GM23338 (cell line): ENCODE data around the gene SUSD2. TPM values are rescaled to one million over a fixed set of nuclear protein-coding genes. Genes with fewer than 3 reads are reported as not detected.
"Not testable (repeated sequence)": the region's sequence is repeated elsewhere in the genome, so short reads cannot be mapped to it uniquely, and the experiment has no call there.

Experiments
- ATAC-seq: fragments of 200-7000 bp; cut with Tn5 transposase; 3 replicates; pipeline ENCODE4 v1.9.1; 2020
- DNase-seq: peaks from one replicate; pipeline ENCODE4 v3.0.0-alpha.2; 2015; ENCODE audit warnings: low spot score
- H2AFZ ChIP-seq: fragments of 200-600 bp; sonication (generic); 2 replicates; pipeline ENCODE4 v1.8.0; 2016; ENCODE audit warnings: antibody characterized with exemption, mild to moderate bottlenecking, moderate library complexity
- H3F3A ChIP-seq: fragments of 200-600 bp; sonication (generic); replicated peaks from 2 replicates; pipeline ENCODE4 v1.8.0; 2017; ENCODE audit warnings: antibody characterized with exemption, mixed run types, low read depth
- H3K27ac ChIP-seq: fragments of 200-600 bp; sonication (generic); 2 replicates; pipeline ENCODE4 v1.6.1; 2016; ENCODE audit warnings: low read depth
- H3K27me3 ChIP-seq: fragments of 200-600 bp; sonication (generic); 2 replicates; pipeline ENCODE4 v1.8.0; 2016; ENCODE audit warnings: mild to moderate bottlenecking, mixed run types, moderate library complexity; ENCODE audit not compliant: insufficient read depth
- H3K36me3 ChIP-seq: fragments of 200-600 bp; sonication (generic); 2 replicates; pipeline ENCODE4 v1.8.0; 2016; ENCODE audit warnings: mild to moderate bottlenecking; ENCODE audit not compliant: insufficient read depth
- H3K4me1 ChIP-seq: fragments of 200-600 bp; sonication (generic); 2 replicates; pipeline ENCODE4 v1.8.0; 2016; ENCODE audit warnings: mild to moderate bottlenecking, moderate library complexity; ENCODE audit not compliant: insufficient read depth
- H3K4me2 ChIP-seq: fragments of 200-600 bp; sonication (generic); 2 replicates; pipeline ENCODE4 v1.7.1; 2017; ENCODE audit warnings: mixed run types
- H3K4me3 ChIP-seq: fragments of 200-600 bp; sonication (generic); 2 replicates; pipeline ENCODE4 v1.6.1; 2016; ENCODE audit warnings: mixed run types
- H3K79me2 ChIP-seq: fragments of 200-600 bp; sonication (generic); replicated peaks from 2 replicates; pipeline ENCODE4 v1.8.0; 2017; ENCODE audit warnings: mild to moderate bottlenecking; ENCODE audit not compliant: insufficient read depth
- H3K9me2 ChIP-seq: fragments of 200-600 bp; sonication (generic); 2 replicates; pipeline ENCODE4 v1.8.0; 2017; ENCODE audit not compliant: insufficient read depth
- H4K20me1 ChIP-seq: fragments of 200-600 bp; sonication (generic); replicated peaks from 2 replicates; pipeline ENCODE4 v1.8.0; 2017; ENCODE audit warnings: mild to moderate bottlenecking; ENCODE audit not compliant: insufficient read depth
- H3K27ac Mint-ChIP-seq: 2 replicates; pipeline ENCODE4 v1.8.0; 2020; ENCODE audit warnings: inconsistent platforms, mild to moderate bottlenecking, moderate library complexity, mixed read lengths
- H3K27me3 Mint-ChIP-seq: 3 replicates; pipeline ENCODE4 v1.8.0; 2022; ENCODE audit warnings: low read depth, mild to moderate bottlenecking, moderate library complexity, mixed read lengths, inconsistent platforms; ENCODE audit not compliant: insufficient read depth, poor library complexity
- H3K36me3 Mint-ChIP-seq: 3 replicates; pipeline ENCODE4 v1.8.0; 2021; ENCODE audit warnings: low read depth, mild to moderate bottlenecking, inconsistent platforms, moderate library complexity, mixed read lengths
- H3K4me1 Mint-ChIP-seq: 3 replicates; pipeline ENCODE4 v1.8.0; 2020; ENCODE audit warnings: mild to moderate bottlenecking, inconsistent platforms, mixed read lengths
- H3K4me3 Mint-ChIP-seq: 3 replicates; pipeline ENCODE4 v1.8.0; 2021; ENCODE audit warnings: moderate library complexity, mild to moderate bottlenecking, inconsistent platforms, mixed read lengths
- H3K9me3 Mint-ChIP-seq: 3 replicates; pipeline ENCODE4 v1.8.0; 2020; ENCODE audit warnings: moderate library complexity, mild to moderate bottlenecking, inconsistent platforms, mixed read lengths
- STAT1 ChIP-seq: IDR thresholded peaks from one replicate; pipeline ENCODE4 v1.6.1; 2016; ENCODE audit warnings: antibody characterized with exemption; ENCODE audit not compliant: unreplicated experiment
- ZNF462 ChIP-seq: fragments of 250-450 bp; sonication (Bioruptor Pico); IDR thresholded peaks from 2 replicates; pipeline ENCODE4 v1.5.0; 2020; ENCODE audit warnings: mild to moderate bottlenecking, moderate library complexity
- polyA plus RNA-seq: library from polyadenylated mRNA; unstranded; fragments of >200 nt; fragmentation: Nextera tagmentation; extraction: Ambion mirVana; gene quantifications from 2 replicates; pipeline ENCODE4 v1.2.1, GENCODE V29; 2016
- total RNA-seq: library from RNA; depleted of rRNA; stranded (reverse); fragments of >200 nt; shearing (Covaris generic); gene quantifications from 2 replicates; pipeline ENCODE4 v1.2.3, GENCODE V29; 2014
- TF ChIP-seq, protein P1 (sequence below), 2 experiments: fragments of 200-600 bp in 1 of 2; sonication (generic) in 1 of 2; conservative IDR thresholded peaks; 2 replicates each; pipeline versions ENCODE4 v1.5.1 to v1.6.1; 2016 to 2017; ENCODE audit warnings: antibody characterized with exemption in 2 of 2, low read depth in 2 of 2, mild to moderate bottlenecking in 2 of 2, moderate library complexity in 1 of 2

The SUSD2 gene
- total and polyA plus RNA-seq, 2 experiments from 2014 or later: 0.74 to 2.1 TPM

DNA sequence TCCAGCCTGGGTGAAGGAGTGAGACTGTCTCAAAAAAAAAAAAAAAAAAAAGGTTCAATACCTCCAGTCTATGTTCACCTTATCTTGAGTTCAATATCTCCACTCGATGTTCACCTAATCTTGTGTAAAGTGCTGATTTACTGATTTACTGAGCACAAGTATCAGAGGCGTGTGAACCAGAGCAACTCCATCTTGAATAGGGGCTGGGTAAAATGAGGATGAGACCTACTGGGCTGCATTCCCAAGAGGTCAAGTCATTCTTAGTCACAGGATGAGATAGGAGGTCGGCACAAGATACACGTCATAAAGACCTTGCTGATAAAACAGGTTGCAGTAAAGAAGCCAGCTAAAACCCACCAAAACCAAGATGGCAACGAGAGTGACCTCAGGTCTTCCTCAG is 22.6 kb downstream of the SUSD2 start:
- H3K27ac ChIP-seq, DNase-seq, H3K27me3 ChIP-seq, H3K79me2 ChIP-seq, H3K4me3 ChIP-seq, H4K20me1 ChIP-seq, H3K4me2 ChIP-seq, H3F3A ChIP-seq, H3K4me1 ChIP-seq, H2AFZ ChIP-seq, H3K36me3 ChIP-seq, H3K27ac Mint-ChIP-seq, H3K9me2 ChIP-seq, H3K4me3 Mint-ChIP-seq, ATAC-seq, H3K27me3 Mint-ChIP-seq: not testable (repeated sequence)
- Mint-ChIP-seq H3K36me3 (peaks cover 14% of the 10 kb centered on the region), H3K9me3 (peaks cover 21% of the 10 kb centered on the region), H3K4me1 (peaks cover 23% of the 10 kb centered on the region)

- H3K79me2 ChIP-seq: no peaks in the 10 kb centered on the region
- H3K4me2 ChIP-seq: no peak overlapping the region
- DNase-seq (peak; percentile 35), ATAC-seq (no peak)
- H3K27ac ChIP-seq: no peak overlapping the region
- peaks cover 21% of the 10 kb centered on the region for H3K9me3 Mint-ChIP-seq
- H3K27ac Mint-ChIP-seq: peak overlapping the region; percentile 10; the same call in 1 of the 2 replicates
- peaks cover 2% of the 10 kb centered on the region for H3K27me3 Mint-ChIP-seq
- H3K4me1 ChIP-seq: peaks cover 5% of the 10 kb centered on the region; the same call in 1 of the 2 replicates
- H3K27me3 ChIP-seq: no peaks in the 10 kb centered on the region
- no peaks in the 10 kb centered on the region for H4K20me1 ChIP-seq
- no peaks in the 10 kb centered on the region for H3K9me2 ChIP-seq
- no peak overlapping the region for H2AFZ ChIP-seq
- no peaks in the 10 kb centered on the region for H3F3A ChIP-seq
- peaks cover 23% of the 10 kb centered on the region for H3K4me1 Mint-ChIP-seq
- peaks cover 14% of the 10 kb centered on the region for H3K36me3 Mint-ChIP-seq
- TF ChIP-seq, protein P1, sequence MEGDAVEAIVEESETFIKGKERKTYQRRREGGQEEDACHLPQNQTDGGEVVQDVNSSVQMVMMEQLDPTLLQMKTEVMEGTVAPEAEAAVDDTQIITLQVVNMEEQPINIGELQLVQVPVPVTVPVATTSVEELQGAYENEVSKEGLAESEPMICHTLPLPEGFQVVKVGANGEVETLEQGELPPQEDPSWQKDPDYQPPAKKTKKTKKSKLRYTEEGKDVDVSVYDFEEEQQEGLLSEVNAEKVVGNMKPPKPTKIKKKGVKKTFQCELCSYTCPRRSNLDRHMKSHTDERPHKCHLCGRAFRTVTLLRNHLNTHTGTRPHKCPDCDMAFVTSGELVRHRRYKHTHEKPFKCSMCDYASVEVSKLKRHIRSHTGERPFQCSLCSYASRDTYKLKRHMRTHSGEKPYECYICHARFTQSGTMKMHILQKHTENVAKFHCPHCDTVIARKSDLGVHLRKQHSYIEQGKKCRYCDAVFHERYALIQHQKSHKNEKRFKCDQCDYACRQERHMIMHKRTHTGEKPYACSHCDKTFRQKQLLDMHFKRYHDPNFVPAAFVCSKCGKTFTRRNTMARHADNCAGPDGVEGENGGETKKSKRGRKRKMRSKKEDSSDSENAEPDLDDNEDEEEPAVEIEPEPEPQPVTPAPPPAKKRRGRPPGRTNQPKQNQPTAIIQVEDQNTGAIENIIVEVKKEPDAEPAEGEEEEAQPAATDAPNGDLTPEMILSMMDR (conservative IDR thresholded peaks at IDR 0.05; ENCODE audit: low read depth in 2 of 2): 0 out of 4 replicates have a peak, but pooled peaks of 1 of the 2 experiments have one; percentile 8
- TF ChIP-seq ZNF462 (CRISPR knock-in tag) (0 out of 2 replicates have a peak, but pooled peaks have one; percentile 28), STAT1 (no peak)
- no peak overlapping the region for H3K4me3 ChIP-seq
- no peak overlapping the region for H3K4me3 Mint-ChIP-seq
- H3K36me3 ChIP-seq: no peaks in the 10 kb centered on the region; the same call in 1 of the 2 replicates
Observed at GRCh38 chr22:24205438-24206195, 24.3 kb downstream of the SUSD2 start.

- H3K4me1 ChIP-seq, H4K20me1 ChIP-seq, H3K4me2 ChIP-seq, H3K79me2 ChIP-seq, H3K36me3 ChIP-seq, H3K9me2 ChIP-seq, H3F3A ChIP-seq, H3K27ac Mint-ChIP-seq, ATAC-seq, H3K27me3 Mint-ChIP-seq, H3K4me3 Mint-ChIP-seq, H3K27ac ChIP-seq, H3K27me3 ChIP-seq, DNase-seq, H3K4me3 ChIP-seq: not testable (repeated sequence)
- H2AFZ ChIP-seq: 0 out of 2 replicates have a peak overlapping the region, but pooled peaks have one; percentile 72
- Mint-ChIP-seq H3K36me3 (peaks cover 14% of the 10 kb centered on the region), H3K4me1 (peaks cover 23% of the 10 kb centered on the region), H3K9me3 (peaks cover 21% of the 10 kb centered on the region)
Observed at GRCh38 chr22:24206460-24207263, 25.4 kb downstream of the SUSD2 start.
